Vagina (tissue), 2 donors: Measurements from ENCODE around the gene AP1G2.

Experiments used
- CTCF ChIP-seq, 3 experiments: fragments of 450-650 bp in 2 of 3; fragments of 200-600 bp in 1 of 3; sonication (generic) in 1 of 3; IDR thresholded peaks; one replicate each; pipeline ENCODE4 v1.5.1; 2017 to 2019; ENCODE audit warnings: antibody characterized with exemption in 3 of 3, mild to moderate bottlenecking in 2 of 3, moderate library complexity in 2 of 3
- POLR2A ChIP-seq, 2 donors: fragments of 450-650 bp; IDR thresholded peaks; one replicate each; pipeline ENCODE4 v1.6.1; 2017; ENCODE audit warnings: antibody characterized with exemption in 2 of 2, mild to moderate bottlenecking in 2 of 2, moderate library complexity in 2 of 2

DNA sequence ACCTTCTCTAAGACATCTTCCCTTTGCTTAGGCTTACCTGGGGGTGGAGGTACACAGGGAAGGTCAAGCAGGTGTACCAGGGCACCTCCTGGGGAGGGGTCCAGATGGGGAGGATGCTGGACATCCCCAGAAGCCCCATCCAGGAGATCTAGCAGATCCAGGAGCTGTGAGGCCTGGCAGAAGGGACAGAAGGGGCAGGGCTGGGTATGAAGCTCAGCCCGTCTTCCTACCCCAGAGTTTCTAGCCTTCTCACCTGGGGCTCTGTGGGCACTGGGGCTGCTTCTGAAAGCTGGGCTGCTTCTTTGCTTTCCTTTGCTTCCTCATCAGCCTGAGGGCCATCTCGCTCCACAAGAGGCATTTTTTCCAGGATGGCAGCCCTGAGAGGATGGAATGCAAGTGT, 6.3 kb downstream of the AP1G2 start:
- TF ChIP-seq CTCF (IDR thresholded peaks at IDR 0.05) = no peak
- TF ChIP-seq POLR2A (IDR thresholded peaks at IDR 0.05) = no peak
